Measurements from ENCODE around the gene MTMR3.
A peak's percentile ranks its signal among the peaks of the same experiment; 100 is the strongest.
"Not testable (repeated sequence)": the region's sequence is repeated elsewhere in the genome, so short reads cannot be mapped to it uniquely, and the experiment has no call there.

The MTMR3 gene

GRCh38 chr22:30054067-30054763, 171.2 kb downstream of the MTMR3 start:
- peak overlapping the region; percentile 83 for H3K27ac ChIP-seq
- TF ChIP-seq, protein P1, sequence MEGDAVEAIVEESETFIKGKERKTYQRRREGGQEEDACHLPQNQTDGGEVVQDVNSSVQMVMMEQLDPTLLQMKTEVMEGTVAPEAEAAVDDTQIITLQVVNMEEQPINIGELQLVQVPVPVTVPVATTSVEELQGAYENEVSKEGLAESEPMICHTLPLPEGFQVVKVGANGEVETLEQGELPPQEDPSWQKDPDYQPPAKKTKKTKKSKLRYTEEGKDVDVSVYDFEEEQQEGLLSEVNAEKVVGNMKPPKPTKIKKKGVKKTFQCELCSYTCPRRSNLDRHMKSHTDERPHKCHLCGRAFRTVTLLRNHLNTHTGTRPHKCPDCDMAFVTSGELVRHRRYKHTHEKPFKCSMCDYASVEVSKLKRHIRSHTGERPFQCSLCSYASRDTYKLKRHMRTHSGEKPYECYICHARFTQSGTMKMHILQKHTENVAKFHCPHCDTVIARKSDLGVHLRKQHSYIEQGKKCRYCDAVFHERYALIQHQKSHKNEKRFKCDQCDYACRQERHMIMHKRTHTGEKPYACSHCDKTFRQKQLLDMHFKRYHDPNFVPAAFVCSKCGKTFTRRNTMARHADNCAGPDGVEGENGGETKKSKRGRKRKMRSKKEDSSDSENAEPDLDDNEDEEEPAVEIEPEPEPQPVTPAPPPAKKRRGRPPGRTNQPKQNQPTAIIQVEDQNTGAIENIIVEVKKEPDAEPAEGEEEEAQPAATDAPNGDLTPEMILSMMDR (conservative IDR thresholded peaks at IDR 0.05) = no peak

DNA sequence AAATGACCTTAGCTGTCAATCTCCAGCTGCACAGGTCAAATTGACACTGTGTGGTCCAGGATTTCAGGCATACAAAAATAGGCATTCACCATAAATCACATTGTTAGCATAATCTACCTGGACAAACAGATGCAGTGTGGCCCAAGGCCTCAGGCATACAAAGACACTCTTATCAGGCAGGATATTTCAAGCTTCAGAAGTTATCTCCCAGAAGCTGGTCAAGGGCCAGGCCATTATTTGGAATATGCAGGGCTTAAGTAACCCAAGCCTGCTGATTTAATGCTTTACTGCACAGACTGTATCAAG, 171.7 kb downstream of the MTMR3 start:
- TF ChIP-seq, protein P1 (conservative IDR thresholded peaks at IDR 0.05) = no peak
- peak overlapping the region; percentile 83 for H3K27ac ChIP-seq

- TF ChIP-seq, protein P1 (conservative IDR thresholded peaks at IDR 0.05) = no peak
- H3K27ac ChIP-seq = peak overlapping the region; percentile 83
Observed at GRCh38 chr22:30056015-30056414, 173.0 kb downstream of the MTMR3 start.

GRCh38 chr22:30057375-30057774, 174.4 kb downstream of the MTMR3 start:
- no peak overlapping the region for H3K27ac ChIP-seq
- TF ChIP-seq, protein P1 (conservative IDR thresholded peaks at IDR 0.05) = no peak

- H3K27ac ChIP-seq = not testable (repeated sequence)
Observed at GRCh38 chr22:30059346-30060020, 176.5 kb downstream of the MTMR3 start.

DNA sequence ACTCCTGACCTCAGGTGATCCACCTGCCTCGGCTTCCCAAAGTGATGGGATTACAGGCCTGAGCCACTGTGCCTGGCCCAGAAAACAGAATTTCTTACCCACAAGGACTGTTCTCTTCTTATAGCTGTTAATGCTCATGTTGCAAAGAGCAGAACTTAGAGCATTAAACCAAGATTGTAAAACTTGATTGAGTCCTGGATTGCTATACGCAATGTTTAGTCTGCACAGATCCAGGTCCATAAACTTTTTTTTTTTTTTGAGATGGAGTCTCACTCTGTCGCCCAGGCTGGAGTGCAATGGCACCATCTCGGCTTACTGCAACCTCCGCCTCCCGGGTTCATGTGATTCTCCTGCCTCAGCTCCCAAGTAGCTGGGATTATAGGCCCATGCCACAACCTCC, 178.1 kb downstream of the MTMR3 start:
- not testable (repeated sequence) for H3K27ac ChIP-seq

GRCh38 chr22:30062259-30062658, 179.3 kb downstream of the MTMR3 start:
- TF ChIP-seq, protein P1 (conservative IDR thresholded peaks at IDR 0.05) = no peak
- H3K27ac ChIP-seq = no peak overlapping the region

DNA sequence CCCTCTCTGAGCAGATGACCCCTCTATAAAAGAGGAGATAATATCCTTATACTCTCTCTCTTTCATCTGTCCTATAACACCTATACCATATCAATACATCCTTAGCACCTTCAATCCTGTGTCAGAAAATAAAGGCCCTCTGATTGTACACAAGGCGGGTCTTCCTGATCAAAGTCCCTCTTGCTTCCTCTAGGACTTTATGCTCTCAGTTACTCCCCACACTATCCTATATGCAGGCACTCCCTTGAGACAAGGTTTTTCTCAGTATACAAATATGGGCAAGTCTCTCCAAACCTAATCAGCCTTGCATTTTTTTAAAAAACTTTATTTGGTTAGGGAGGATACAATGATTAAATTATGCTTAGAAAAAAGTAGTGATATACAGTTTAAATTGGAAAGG, 180.0 kb downstream of the MTMR3 start:
- no peak overlapping the region for H3K27ac ChIP-seq
- TF ChIP-seq, protein P1 (conservative IDR thresholded peaks at IDR 0.05) = no peak
